ENCODE measurements around the gene VSTM4.

VSTM4 gene

GRCh38 chr10:48978318-48978717 lies 137.0 kb downstream of the VSTM4 start:
- in situ Hi-C loops (cut with MboI; ENCODE audit: low sequenced_read_pairs): no loop called here

DNA sequence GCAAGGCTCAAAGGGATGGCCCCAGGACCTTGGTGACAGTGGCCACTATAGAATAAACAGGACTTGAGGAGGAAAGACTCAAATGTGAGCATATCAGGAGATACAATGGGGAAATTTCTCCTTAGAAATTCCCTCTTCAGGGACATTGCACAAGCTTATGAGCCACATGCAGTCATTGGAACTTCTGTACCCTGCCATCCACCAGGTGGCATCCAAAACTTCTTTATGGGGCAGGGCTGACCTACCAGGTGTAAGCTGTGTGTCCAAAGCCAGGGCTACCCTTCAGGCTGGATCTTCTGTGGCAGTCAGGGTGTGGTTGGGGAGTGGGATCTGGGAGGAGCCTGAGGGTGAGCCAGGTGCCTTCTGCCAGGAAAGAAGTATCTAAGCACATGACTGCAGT lies 139.1 kb downstream of the VSTM4 start:
- in situ Hi-C loops (cut with MboI; ENCODE audit: low sequenced_read_pairs): no loop called here

DNA sequence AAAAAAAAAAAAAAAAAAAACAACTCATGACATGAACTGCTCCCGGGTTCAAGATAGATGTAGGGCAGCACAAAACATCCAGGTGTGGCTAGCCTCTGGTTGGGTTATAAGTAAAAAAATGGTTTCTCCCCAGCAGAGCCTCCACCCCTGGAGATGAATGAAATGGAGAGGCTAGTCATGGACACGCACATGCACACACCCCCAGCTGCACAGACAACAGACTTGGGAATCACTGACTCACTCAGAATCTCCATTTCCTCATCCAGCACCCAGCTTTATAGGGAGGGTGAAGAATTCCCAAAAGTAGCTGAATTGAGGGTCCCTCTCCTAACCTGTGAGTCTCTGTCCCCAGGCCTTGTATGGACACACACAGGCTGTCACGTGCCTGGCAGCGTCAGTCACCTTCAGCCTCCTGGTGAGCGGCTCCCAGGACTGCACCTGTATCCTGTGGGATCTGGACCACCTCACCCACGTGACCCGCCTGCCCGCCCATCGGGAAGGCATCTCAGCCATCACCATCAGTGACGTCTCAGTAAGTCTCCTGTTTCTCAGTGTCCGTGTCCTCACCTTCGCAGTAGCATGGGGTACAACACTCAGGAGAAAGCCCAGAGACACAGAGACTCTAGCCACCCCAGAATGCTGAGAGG lies 140.7 kb downstream of the VSTM4 start:
- in situ Hi-C loops (cut with MboI; ENCODE audit: low sequenced_read_pairs): no loop called here

- in situ Hi-C loops (cut with MboI; ENCODE audit: low sequenced_read_pairs): no loop called here
These were observed 142.3 kb downstream of the VSTM4 start for GRCh38 chr10:48973065-48973464.

DNA sequence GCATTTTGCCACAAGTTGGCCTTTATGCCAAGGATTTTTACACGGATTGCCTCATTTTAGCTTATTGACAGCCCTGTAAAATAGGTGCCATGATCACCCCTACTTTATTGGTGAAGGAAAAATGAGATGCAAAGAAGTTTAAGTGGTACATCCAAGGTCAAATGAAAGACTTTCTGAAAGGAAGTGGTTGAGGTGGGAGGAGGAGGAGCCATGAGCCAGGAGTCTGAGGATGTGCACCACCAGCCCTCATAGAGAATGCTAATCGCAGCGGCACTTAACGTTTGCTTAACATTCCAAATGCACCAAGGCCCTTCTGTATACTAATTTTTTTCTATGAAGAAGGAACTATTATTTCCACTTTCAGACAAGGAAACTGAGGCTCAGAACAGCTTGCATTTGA lies 144.7 kb downstream of the VSTM4 start:
- in situ Hi-C loops (cut with MboI; ENCODE audit: low sequenced_read_pairs): no loop called here

GRCh38 chr10:48970046-48970445 lies 145.3 kb downstream of the VSTM4 start:
- in situ Hi-C loops (cut with MboI; ENCODE audit: low sequenced_read_pairs): no loop called here

DNA sequence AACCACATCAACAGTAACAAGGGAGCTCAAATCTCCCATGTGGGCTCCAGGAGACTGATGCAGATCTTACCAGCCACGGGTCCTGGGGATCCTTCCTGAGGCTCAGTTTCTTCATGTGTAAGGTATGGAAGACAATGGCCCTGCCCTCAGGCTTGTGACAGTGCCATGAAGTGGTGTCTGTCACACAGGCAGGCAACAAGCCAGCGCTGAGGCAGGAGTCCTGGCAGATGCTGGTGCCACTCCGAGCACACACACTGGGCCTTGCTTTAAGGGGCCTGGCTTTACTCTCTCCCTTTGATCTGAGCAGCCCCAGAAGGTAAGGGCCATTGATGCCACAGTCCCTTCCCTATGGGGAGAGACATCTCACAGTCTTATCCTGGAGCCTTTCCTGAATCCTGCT lies 147.3 kb downstream of the VSTM4 start:
- in situ Hi-C loops (cut with MboI; ENCODE audit: low sequenced_read_pairs): no loop called here

DNA sequence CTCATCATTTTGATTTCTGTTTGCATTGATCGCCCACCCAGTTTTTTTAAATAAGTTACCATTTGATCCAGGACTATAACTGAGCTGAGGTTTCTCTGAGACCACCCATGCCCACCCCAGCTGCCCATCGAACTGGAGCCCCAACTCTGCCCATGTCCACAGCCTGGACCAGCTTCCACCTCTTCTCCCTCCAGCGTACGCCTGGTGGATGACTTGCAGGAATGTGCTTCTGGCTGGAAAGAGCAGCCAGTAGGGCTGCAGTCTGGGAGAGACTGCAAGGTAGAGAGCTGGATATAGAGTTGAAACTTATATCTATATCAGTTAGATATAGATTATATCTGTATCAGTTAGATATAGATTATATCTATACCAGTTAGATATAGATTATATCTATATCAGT lies 149.9 kb downstream of the VSTM4 start:
- in situ Hi-C loops (cut with MboI; ENCODE audit: low sequenced_read_pairs): no loop called here
